ENCODE data around the gene GRIN2A. TPM values are rescaled to one million over a fixed set of nuclear protein-coding genes. Genes with fewer than 3 reads are reported as not detected.

GRIN2A gene
- polyA plus RNA-seq, 2 of the 4 experiments (the other 2 are of a cell fraction): not detected

GRCh38 chr16:9898124-9898523 is 284.1 kb downstream of the GRIN2A start:
- no peak overlapping the region for H3K4me3 ChIP-seq
- WGBS (ENCODE audit: missing lambda C conversion rate): 3% methylated on average over 2 of the region's 2 CpGs
- H3K4me2 ChIP-seq: no peak overlapping the region
- ATAC-seq (no peak), FAIRE-seq (no peak), DNase-seq (ENCODE audit: low read depth in 1 of 2, low spot score in 1 of 2) (no peak)
- H3K4me1 ChIP-seq: no peaks in the 10 kb centered on the region
- ChIA-PET CTCF (no interaction called here), POLR2A (no interaction called here)
- TF ChIP-seq FOSB (CRISPR knock-in tag; IDR thresholded peaks at IDR 0.05) (no peak), PHF8 (IDR thresholded peaks at IDR 0.05; ENCODE audit: borderline replicate concordance, low read depth) (no peak), MYC (IDR thresholded peaks at IDR 0.05; ENCODE audit: borderline replicate concordance, low read length) (no peak), HOXA7 (CRISPR knock-in tag; IDR thresholded peaks at IDR 0.05) (no peak), CHD4 (IDR thresholded peaks at IDR 0.05; ENCODE audit: borderline replicate concordance) (no peak), EHF (CRISPR knock-in tag; IDR thresholded peaks at IDR 0.05) (no peak), MAFK (IDR thresholded peaks at IDR 0.05; ENCODE audit: partially characterized antibody) (no peak), SREBF2 (IDR thresholded peaks at IDR 0.05) (no peak), ATOH8 (CRISPR knock-in tag; IDR thresholded peaks at IDR 0.05; ENCODE audit: low read depth) (no peak), ZFP36 (IDR thresholded peaks at IDR 0.05; ENCODE audit: borderline replicate concordance, partially characterized antibody) (no peak), CBX8 (IDR thresholded peaks at IDR 0.05) (no peak), RFX5 (IDR thresholded peaks at IDR 0.05) (no peak), CHD2 (IDR thresholded peaks at IDR 0.05; ENCODE audit: low read length, partially characterized antibody) (no peak), POLR2A (IDR thresholded peaks at IDR 0.05; ENCODE audit: low read length) (no peak), TFCP2L1 (CRISPR knock-in tag; IDR thresholded peaks at IDR 0.05) (no peak), RNF2 (IDR thresholded peaks at IDR 0.05; ENCODE audit: borderline replicate concordance, low read depth) (no peak), PBX3 (IDR thresholded peaks at IDR 0.05) (no peak), HDAC2 (IDR thresholded peaks at IDR 0.05) (no peak), CEBPB (IDR thresholded peaks at IDR 0.05) (no peak)
- TF ChIP-seq, protein P1, sequence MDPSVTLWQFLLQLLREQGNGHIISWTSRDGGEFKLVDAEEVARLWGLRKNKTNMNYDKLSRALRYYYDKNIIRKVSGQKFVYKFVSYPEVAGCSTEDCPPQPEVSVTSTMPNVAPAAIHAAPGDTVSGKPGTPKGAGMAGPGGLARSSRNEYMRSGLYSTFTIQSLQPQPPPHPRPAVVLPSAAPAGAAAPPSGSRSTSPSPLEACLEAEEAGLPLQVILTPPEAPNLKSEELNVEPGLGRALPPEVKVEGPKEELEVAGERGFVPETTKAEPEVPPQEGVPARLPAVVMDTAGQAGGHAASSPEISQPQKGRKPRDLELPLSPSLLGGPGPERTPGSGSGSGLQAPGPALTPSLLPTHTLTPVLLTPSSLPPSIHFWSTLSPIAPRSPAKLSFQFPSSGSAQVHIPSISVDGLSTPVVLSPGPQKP (IDR thresholded peaks at IDR 0.05; ENCODE audit: low read depth, low read length): no peak
- H3K27ac ChIP-seq: no peak overlapping the region
- no peaks in the 10 kb centered on the region for H3K9me3 ChIP-seq

DNA sequence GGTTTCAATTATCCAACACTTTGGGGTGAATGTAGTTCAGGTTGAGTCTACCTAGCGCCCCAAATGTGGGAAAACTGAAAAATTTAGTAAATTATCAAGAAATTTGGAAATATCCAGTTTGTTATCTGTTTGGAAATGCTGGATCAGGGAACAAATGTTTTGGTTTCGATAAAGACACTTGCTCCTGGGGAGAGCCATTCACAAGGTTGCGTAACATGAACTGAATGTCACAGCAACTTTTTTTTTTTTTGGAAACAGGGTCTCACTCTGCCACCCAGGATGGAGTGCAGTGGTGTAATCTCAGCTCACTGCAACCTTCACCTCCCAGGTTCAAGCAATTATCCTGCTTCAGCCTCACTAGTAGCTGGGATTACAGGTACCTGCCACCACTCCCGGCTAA is 286.4 kb downstream of the GRIN2A start:
- no peak for DNase-seq (ENCODE audit: low read depth in 1 of 2, low spot score in 1 of 2)
- ChIA-PET CTCF (no interaction called here), POLR2A (no interaction called here)
- H3K27ac ChIP-seq: no peak overlapping the region
- TF ChIP-seq FOSL2 (IDR thresholded peaks at IDR 0.05) (no peak), FOSL2 (CRISPR knock-in tag; IDR thresholded peaks at IDR 0.05) (no peak), BHLHE40 (IDR thresholded peaks at IDR 0.05; ENCODE audit: low read depth, low read length) (no peak), PBX3 (IDR thresholded peaks at IDR 0.05) (no peak), MAFK (IDR thresholded peaks at IDR 0.05; ENCODE audit: partially characterized antibody) (no peak), ZC3H11A (IDR thresholded peaks at IDR 0.05) (no peak), HDAC2 (IDR thresholded peaks at IDR 0.05) (no peak), PHF8 (IDR thresholded peaks at IDR 0.05; ENCODE audit: borderline replicate concordance, low read depth) (no peak), HOXA7 (CRISPR knock-in tag; IDR thresholded peaks at IDR 0.05) (no peak), HOXB5 (CRISPR knock-in tag; IDR thresholded peaks at IDR 0.05) (no peak), POLR2AphosphoS2 (conservative IDR thresholded peaks at IDR 0.05; ENCODE audit: low read length) (no peak), SMC3 (IDR thresholded peaks at IDR 0.05) (no peak)
- TF ChIP-seq, protein P2, sequence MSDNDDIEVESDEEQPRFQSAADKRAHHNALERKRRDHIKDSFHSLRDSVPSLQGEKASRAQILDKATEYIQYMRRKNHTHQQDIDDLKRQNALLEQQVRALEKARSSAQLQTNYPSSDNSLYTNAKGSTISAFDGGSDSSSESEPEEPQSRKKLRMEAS (IDR thresholded peaks at IDR 0.05): no peak
- TF ChIP-seq, protein P3, sequence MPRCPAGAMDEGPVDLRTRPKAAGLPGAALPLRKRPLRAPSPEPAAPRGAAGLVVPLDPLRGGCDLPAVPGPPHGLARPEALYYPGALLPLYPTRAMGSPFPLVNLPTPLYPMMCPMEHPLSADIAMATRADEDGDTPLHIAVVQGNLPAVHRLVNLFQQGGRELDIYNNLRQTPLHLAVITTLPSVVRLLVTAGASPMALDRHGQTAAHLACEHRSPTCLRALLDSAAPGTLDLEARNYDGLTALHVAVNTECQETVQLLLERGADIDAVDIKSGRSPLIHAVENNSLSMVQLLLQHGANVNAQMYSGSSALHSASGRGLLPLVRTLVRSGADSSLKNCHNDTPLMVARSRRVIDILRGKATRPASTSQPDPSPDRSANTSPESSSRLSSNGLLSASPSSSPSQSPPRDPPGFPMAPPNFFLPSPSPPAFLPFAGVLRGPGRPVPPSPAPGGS (IDR thresholded peaks at IDR 0.05): no peak
- 10% methylated on average over 4 of the region's 4 CpGs for WGBS (ENCODE audit: missing lambda C conversion rate)
- FAIRE-seq: no peak
- ATAC-seq: no peak
- H3K4me1 ChIP-seq: no peaks in the 10 kb centered on the region
- no peak overlapping the region for H3K4me2 ChIP-seq
- no peak overlapping the region for H3K4me3 ChIP-seq
- H3K9me3 ChIP-seq: no peaks in the 10 kb centered on the region
